ENCODE results near the gene DAB1.

DAB1 gene

GRCh38 chr1:57106296-57106695 is 317.6 kb downstream of the DAB1 start:
- H3K9me3 ChIP-seq (ENCODE audit: low read length): no peaks in the 10 kb centered on the region
- no peaks in the 10 kb centered on the region for H3K27me3 ChIP-seq (ENCODE audit: insufficient read depth, low read length)
- H3K9ac ChIP-seq (ENCODE audit: low read length): no peak overlapping the region
- H3K9me2 ChIP-seq (ENCODE audit: low read depth, low read length): no peaks in the 10 kb centered on the region
- H3K4me3 ChIP-seq (ENCODE audit: low read depth, low read length, poor library complexity, severe bottlenecking): no peak overlapping the region
- H3K4me2 ChIP-seq (ENCODE audit: low read length): no peak overlapping the region
- no peaks in the 10 kb centered on the region for H3K79me2 ChIP-seq (ENCODE audit: insufficient read depth, low read length)
- H3K4me1 ChIP-seq (ENCODE audit: insufficient read depth, low read length, severe bottlenecking): no peaks in the 10 kb centered on the region
- no peak overlapping the region for H3K27ac ChIP-seq (ENCODE audit: low read depth, low read length, poor library complexity, severe bottlenecking)
- no peaks in the 10 kb centered on the region for H3K36me3 ChIP-seq (ENCODE audit: insufficient read depth, low read length)
- no peak overlapping the region for H2AFZ ChIP-seq (ENCODE audit: low read length)
- no peaks in the 10 kb centered on the region for H4K20me1 ChIP-seq (ENCODE audit: insufficient read depth, low read length)
- H3F3A ChIP-seq (ENCODE audit: insufficient read depth, low read length): no peaks in the 10 kb centered on the region
- no peak for TF ChIP-seq CTCF (IDR thresholded peaks at IDR 0.05; ENCODE audit: low read length)
- TF ChIP-seq EZH2 (IDR thresholded peaks at IDR 0.05; ENCODE audit: borderline replicate concordance, low read length): no peak

- Histone ChIP-seq H3K27ac (ENCODE audit: low read depth, low read length, poor library complexity, severe bottlenecking) (no peak overlapping the region), H3K9me3 (ENCODE audit: low read length) (no peaks in the 10 kb centered on the region), H3K79me2 (ENCODE audit: insufficient read depth, low read length) (no peaks in the 10 kb centered on the region), H2AFZ (ENCODE audit: low read length) (no peak overlapping the region), H3K4me3 (ENCODE audit: low read depth, low read length, poor library complexity, severe bottlenecking) (no peak overlapping the region), H3K9ac (ENCODE audit: low read length) (no peak overlapping the region), H3K4me2 (ENCODE audit: low read length) (no peak overlapping the region), H3K27me3 (ENCODE audit: insufficient read depth, low read length) (no peaks in the 10 kb centered on the region), H3K4me1 (ENCODE audit: insufficient read depth, low read length, severe bottlenecking) (no peaks in the 10 kb centered on the region), H3K9me2 (ENCODE audit: low read depth, low read length) (no peaks in the 10 kb centered on the region), H4K20me1 (ENCODE audit: insufficient read depth, low read length) (no peaks in the 10 kb centered on the region), H3K36me3 (ENCODE audit: insufficient read depth, low read length) (no peaks in the 10 kb centered on the region), H3F3A (ENCODE audit: insufficient read depth, low read length) (no peaks in the 10 kb centered on the region)
- TF ChIP-seq EZH2 (IDR thresholded peaks at IDR 0.05; ENCODE audit: borderline replicate concordance, low read length) (no peak), CTCF (IDR thresholded peaks at IDR 0.05; ENCODE audit: low read length) (no peak)
Measured at GRCh38 chr1:57102561-57103326, 321.1 kb downstream of the DAB1 start.

GRCh38 chr1:57101209-57101608 is 322.7 kb downstream of the DAB1 start:
- H3K4me1 ChIP-seq (ENCODE audit: insufficient read depth, low read length, severe bottlenecking): no peaks in the 10 kb centered on the region
- no peak for TF ChIP-seq CTCF (IDR thresholded peaks at IDR 0.05; ENCODE audit: low read length)
- no peak for TF ChIP-seq EZH2 (IDR thresholded peaks at IDR 0.05; ENCODE audit: borderline replicate concordance, low read length)
- no peaks in the 10 kb centered on the region for H3K9me3 ChIP-seq (ENCODE audit: low read length)
- no peak overlapping the region for H3K27ac ChIP-seq (ENCODE audit: low read depth, low read length, poor library complexity, severe bottlenecking)
- no peaks in the 10 kb centered on the region for H3K27me3 ChIP-seq (ENCODE audit: insufficient read depth, low read length)
- no peak overlapping the region for H3K9ac ChIP-seq (ENCODE audit: low read length)
- H3K36me3 ChIP-seq (ENCODE audit: insufficient read depth, low read length): no peaks in the 10 kb centered on the region
- H3K4me2 ChIP-seq (ENCODE audit: low read length): no peak overlapping the region
- H2AFZ ChIP-seq (ENCODE audit: low read length): no peak overlapping the region
- no peaks in the 10 kb centered on the region for H3F3A ChIP-seq (ENCODE audit: insufficient read depth, low read length)
- H3K4me3 ChIP-seq (ENCODE audit: low read depth, low read length, poor library complexity, severe bottlenecking): no peak overlapping the region
- H3K9me2 ChIP-seq (ENCODE audit: low read depth, low read length): no peaks in the 10 kb centered on the region
- H3K79me2 ChIP-seq (ENCODE audit: insufficient read depth, low read length): no peaks in the 10 kb centered on the region
- H4K20me1 ChIP-seq (ENCODE audit: insufficient read depth, low read length): no peaks in the 10 kb centered on the region

All from OCI-LY1 (cell line).